Parathyroid adenoma (tissue), 2 donors: ENCODE data around the gene PHTF2.

Experiments
- H2AFZ ChIP-seq: fragments of 300-600 bp; sonication (generic); one replicate; pipeline ENCODE4 v1.7.0; 2017; ENCODE audit warnings: antibody characterized with exemption, mild to moderate bottlenecking
- H3K27ac ChIP-seq: fragments of 300-600 bp; sonication (generic); one replicate; pipeline ENCODE4 v1.7.0; 2017
- H3K27me3 ChIP-seq: fragments of 300-600 bp; sonication (generic); one replicate; pipeline ENCODE4 v1.7.0; 2017; ENCODE audit warnings: low read length; ENCODE audit not compliant: control insufficient read depth, insufficient read depth
- H3K36me3 ChIP-seq: fragments of 300-600 bp; sonication (generic); one replicate; pipeline ENCODE4 v1.7.0; 2017; ENCODE audit warnings: low read length; ENCODE audit not compliant: control insufficient read depth, insufficient read depth
- H3K4me1 ChIP-seq: fragments of 300-600 bp; sonication (generic); one replicate; pipeline ENCODE4 v1.7.0; 2017; ENCODE audit warnings: control low read depth
- H3K4me2 ChIP-seq: fragments of 300-600 bp; sonication (generic); one replicate; pipeline ENCODE4 v1.7.0; 2017; ENCODE audit warnings: low read length
- H3K4me3 ChIP-seq: fragments of 300-600 bp; sonication (generic); one replicate; pipeline ENCODE4 v1.7.0; 2017; ENCODE audit warnings: low read depth, low read length
- H3K79me2 ChIP-seq: fragments of 300-600 bp; sonication (generic); one replicate; pipeline ENCODE4 v1.7.0; 2017; ENCODE audit warnings: control low read depth
- H3K9ac ChIP-seq: fragments of 300-600 bp; sonication (generic); one replicate; pipeline ENCODE4 v1.7.0; 2017; ENCODE audit warnings: mild to moderate bottlenecking
- H3K9me3 ChIP-seq: fragments of 300-600 bp; sonication (generic); one replicate; pipeline ENCODE4 v1.7.0; 2017; ENCODE audit warnings: low read length; ENCODE audit not compliant: control insufficient read depth
- TF ChIP-seq, protein P1 (sequence below): fragments of 300-600 bp; sonication (generic); IDR thresholded peaks from one replicate; pipeline ENCODE4 v1.7.0; 2017; ENCODE audit warnings: antibody characterized with exemption, mild to moderate bottlenecking
- donor health status: primary hyperparathyroidism.

PHTF2 gene

DNA sequence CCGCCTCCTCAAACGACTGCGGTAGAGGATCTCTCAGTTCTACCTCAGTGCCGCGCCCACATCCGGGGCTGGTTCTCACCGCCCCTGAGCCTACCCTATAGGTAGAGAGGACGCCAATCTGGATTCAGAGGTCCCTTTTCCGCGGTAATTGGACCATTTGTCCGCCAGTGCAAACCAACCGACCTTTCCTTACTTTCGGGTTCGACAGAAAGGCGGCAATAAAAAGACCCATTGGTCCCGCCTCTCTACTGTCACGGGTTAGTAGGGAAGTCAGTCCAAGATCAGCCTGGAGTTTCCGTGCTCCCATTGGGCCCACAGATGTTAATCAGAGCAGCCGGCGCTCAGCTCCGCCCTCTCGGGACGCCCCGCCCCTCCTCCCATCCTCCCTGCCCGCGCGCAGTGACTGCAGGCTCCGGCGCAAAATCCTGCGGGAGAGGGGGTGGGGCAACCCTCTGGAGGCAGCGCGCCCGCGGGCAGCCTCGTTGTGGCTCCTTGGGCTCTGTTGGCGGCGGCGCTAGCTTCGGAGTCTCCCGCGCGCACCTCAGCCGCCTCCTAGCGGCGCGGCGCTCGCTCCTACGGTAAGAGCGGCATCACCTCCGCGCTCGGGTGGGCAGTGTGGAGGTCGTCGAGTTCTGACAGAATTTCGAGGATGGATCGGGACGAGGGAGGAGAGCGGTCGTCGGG is at the start of gene PHTF2, which contains the start of gene TMEM60:
TSS of gene PHTF2 (plus strand) at position 380 of the 684 bp plus-strand sequence.
TSS of gene TMEM60 (minus strand) at position 41 of the 684 bp plus-strand sequence. CDS start 4,061 bp downstream, outside the sequence.
- Histone ChIP-seq H3K4me3 (peak within 1 kb of the TSS; percentile 96), H2AFZ (peak within 1 kb of the TSS; percentile 91), H3K4me2 (peak within 1 kb of the TSS; percentile 88), H3K36me3 (no peaks in the 10 kb centered on the region), H3K4me1 (peaks cover 14% of the 10 kb centered on the region), H3K27ac (peak within 1 kb of the TSS; percentile 76), H3K9me3 (no peaks in the 10 kb centered on the region), H3K9ac (peak within 1 kb of the TSS; percentile 51), H3K79me2 (peaks cover 10% of the 10 kb centered on the region), H3K27me3 (no peaks in the 10 kb centered on the region)
- TF ChIP-seq, protein P1, sequence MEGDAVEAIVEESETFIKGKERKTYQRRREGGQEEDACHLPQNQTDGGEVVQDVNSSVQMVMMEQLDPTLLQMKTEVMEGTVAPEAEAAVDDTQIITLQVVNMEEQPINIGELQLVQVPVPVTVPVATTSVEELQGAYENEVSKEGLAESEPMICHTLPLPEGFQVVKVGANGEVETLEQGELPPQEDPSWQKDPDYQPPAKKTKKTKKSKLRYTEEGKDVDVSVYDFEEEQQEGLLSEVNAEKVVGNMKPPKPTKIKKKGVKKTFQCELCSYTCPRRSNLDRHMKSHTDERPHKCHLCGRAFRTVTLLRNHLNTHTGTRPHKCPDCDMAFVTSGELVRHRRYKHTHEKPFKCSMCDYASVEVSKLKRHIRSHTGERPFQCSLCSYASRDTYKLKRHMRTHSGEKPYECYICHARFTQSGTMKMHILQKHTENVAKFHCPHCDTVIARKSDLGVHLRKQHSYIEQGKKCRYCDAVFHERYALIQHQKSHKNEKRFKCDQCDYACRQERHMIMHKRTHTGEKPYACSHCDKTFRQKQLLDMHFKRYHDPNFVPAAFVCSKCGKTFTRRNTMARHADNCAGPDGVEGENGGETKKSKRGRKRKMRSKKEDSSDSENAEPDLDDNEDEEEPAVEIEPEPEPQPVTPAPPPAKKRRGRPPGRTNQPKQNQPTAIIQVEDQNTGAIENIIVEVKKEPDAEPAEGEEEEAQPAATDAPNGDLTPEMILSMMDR = peak; percentile 80

DNA sequence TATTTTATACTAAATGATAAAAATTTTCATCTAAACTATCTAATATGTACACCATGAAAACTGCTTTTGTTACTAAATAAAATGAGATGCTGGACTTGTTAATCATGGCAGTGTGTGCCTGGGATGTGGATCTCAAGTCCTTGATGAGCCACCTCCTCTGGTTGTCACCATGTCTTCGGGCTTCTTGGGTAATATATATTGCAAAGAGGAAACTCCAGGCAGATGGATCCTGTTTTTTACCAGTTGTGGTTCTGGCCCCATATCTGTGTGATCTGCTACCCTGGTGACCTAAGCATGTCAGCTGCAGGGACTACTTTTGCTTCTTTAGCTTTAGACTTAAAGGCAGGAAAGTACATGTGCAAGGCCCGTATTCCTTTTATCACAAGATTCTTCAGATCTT is 46.6 kb upstream of the PHTF2 start:
- no peak overlapping the region for H3K9ac ChIP-seq
- no peaks in the 10 kb centered on the region for H3K9me3 ChIP-seq
- peak overlapping the region; percentile 27 for H3K4me2 ChIP-seq
- TF ChIP-seq, protein P1 = no peak
- no peaks in the 10 kb centered on the region for H3K27me3 ChIP-seq
- H3K4me1 ChIP-seq = no peaks in the 10 kb centered on the region
- peaks cover 9% of the 10 kb centered on the region for H3K79me2 ChIP-seq
- no peaks in the 10 kb centered on the region for H3K36me3 ChIP-seq
- H2AFZ ChIP-seq = no peak overlapping the region
- no peak overlapping the region for H3K4me3 ChIP-seq
- no peak overlapping the region for H3K27ac ChIP-seq

DNA sequence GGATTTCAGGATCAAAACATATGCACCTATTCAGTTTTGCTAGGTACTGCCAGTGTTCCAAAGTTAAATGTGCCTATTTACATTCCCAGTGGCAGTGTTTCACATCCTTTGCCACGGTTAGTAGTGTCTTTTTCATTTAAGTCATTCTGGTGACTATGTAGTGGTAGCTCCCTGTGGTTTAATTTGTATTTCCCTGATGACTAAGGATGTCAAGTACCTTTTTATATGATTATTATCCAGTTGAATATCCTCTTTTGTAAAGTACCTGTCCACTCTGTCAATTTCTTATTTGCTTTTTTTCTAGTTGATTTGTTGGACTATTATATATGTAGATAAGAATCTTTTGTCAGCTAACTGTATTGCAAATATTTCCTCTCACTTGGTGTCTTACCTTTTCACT is 45.4 kb upstream of the PHTF2 start:
- no peak overlapping the region for H3K9ac ChIP-seq
- H3K27me3 ChIP-seq = no peaks in the 10 kb centered on the region
- no peak overlapping the region for H3K4me2 ChIP-seq
- H3K27ac ChIP-seq = no peak overlapping the region
- H2AFZ ChIP-seq = no peak overlapping the region
- no peaks in the 10 kb centered on the region for H3K9me3 ChIP-seq
- no peak overlapping the region for H3K4me3 ChIP-seq
- H3K36me3 ChIP-seq = no peaks in the 10 kb centered on the region
- peaks cover 8% of the 10 kb centered on the region for H3K79me2 ChIP-seq
- no peaks in the 10 kb centered on the region for H3K4me1 ChIP-seq
- TF ChIP-seq, protein P1 = no peak

DNA sequence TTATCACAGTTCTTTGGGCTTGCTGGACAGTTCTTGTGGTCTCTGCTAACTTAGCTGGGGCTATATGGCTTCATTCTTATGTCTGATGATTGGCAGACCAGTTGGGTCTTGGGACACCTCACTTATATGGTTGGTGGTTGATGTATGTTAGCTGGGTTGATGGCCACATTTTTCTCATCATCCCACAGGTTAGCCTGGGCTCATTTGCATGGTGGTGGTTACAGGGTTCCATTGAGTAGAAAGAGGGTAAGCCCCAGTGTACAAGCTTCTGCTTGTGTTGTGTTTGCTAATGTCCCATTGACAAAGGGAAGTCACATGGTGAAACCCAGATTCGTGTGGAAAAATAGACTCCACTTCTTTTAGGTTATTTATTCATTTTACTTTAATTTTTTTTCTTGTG is 41.0 kb upstream of the PHTF2 start:
- Histone ChIP-seq H3K36me3 (no peaks in the 10 kb centered on the region), H3K27ac (no peak overlapping the region), H3K4me2 (no peak overlapping the region), H3K9me3 (no peaks in the 10 kb centered on the region), H3K4me1 (peaks cover 3% of the 10 kb centered on the region), H3K79me2 (peaks cover 13% of the 10 kb centered on the region), H3K9ac (no peak overlapping the region), H3K4me3 (no peak overlapping the region), H3K27me3 (no peaks in the 10 kb centered on the region), H2AFZ (no peak overlapping the region)
- TF ChIP-seq, protein P1 = no peak
